GM23338 (cell line): ENCODE measurements around the gene NOSTRIN.

ENCODE experiments used
- CTCF ChIP-seq, 2 experiments: fragments of 200-600 bp in 1 of 2; sonication (generic) in 1 of 2; conservative IDR thresholded peaks; 2 replicates each; pipeline versions ENCODE4 v1.5.1 to v1.6.1; 2016 to 2017; ENCODE audit warnings: antibody characterized with exemption in 2 of 2, low read depth in 2 of 2, mild to moderate bottlenecking in 2 of 2, moderate library complexity in 1 of 2
- ETS1 ChIP-seq: IDR thresholded peaks from 2 replicates; pipeline ENCODE4 v1.6.1; 2016; ENCODE audit warnings: antibody characterized with exemption
- EZH2 ChIP-seq: fragments of 200-600 bp; sonication (generic); IDR thresholded peaks from one replicate; pipeline ENCODE4 v1.8.0; 2017; ENCODE audit warnings: antibody characterized with exemption, mild to moderate bottlenecking, low read depth; ENCODE audit not compliant: unreplicated experiment
- EZH2phosphoT487 ChIP-seq: fragments of 200-600 bp; sonication (generic); IDR thresholded peaks from one replicate; pipeline ENCODE4 v1.8.1; 2018; ENCODE audit warnings: antibody characterized with exemption; ENCODE audit not compliant: unreplicated experiment
- JUNB ChIP-seq: IDR thresholded peaks from one replicate; pipeline ENCODE4 v1.6.1; 2016; ENCODE audit warnings: antibody characterized with exemption; ENCODE audit not compliant: unreplicated experiment
- POLR2AphosphoS5 ChIP-seq: IDR thresholded peaks from 2 replicates; pipeline ENCODE4 v1.6.1; 2016; ENCODE audit warnings: antibody characterized with exemption, low read depth
- ZNF331 ChIP-seq: fragments of 250-450 bp; sonication (Bioruptor Pico); IDR thresholded peaks from 2 replicates; pipeline ENCODE4 v1.5.0; 2020; ENCODE audit warnings: low read depth, mild to moderate bottlenecking, moderate library complexity

- no peak for TF ChIP-seq CTCF (conservative IDR thresholded peaks at IDR 0.05; ENCODE audit: low read depth in 2 of 2)
- TF ChIP-seq ETS1: no peak
- TF ChIP-seq ZNF331 (CRISPR knock-in tag): no peak
- TF ChIP-seq EZH2: no peak
- no peak for TF ChIP-seq EZH2phosphoT487
- TF ChIP-seq POLR2AphosphoS5: no peak
- TF ChIP-seq JUNB: no peak
Observed at GRCh38 chr2:168810235-168810634, 7.8 kb downstream of the NOSTRIN start.
